DND-41 (cell line): ENCODE results near the gene MKX.

Experiments used
- CTCF ChIP-seq: IDR thresholded peaks from 2 replicates; pipeline ENCODE4 v1.5.1; 2012; ENCODE audit warnings: borderline replicate concordance, low read length, moderate library complexity, mild to moderate bottlenecking; ENCODE audit not compliant: poor library complexity, severe bottlenecking; ENCODE audit errors: extremely low read depth
- EZH2 ChIP-seq: IDR thresholded peaks from 3 replicates; pipeline ENCODE4 v1.6.1; 2012; ENCODE audit warnings: borderline replicate concordance, low read depth, mild to moderate bottlenecking, moderate library complexity, low read length, inconsistent platforms; ENCODE audit not compliant: severe bottlenecking

GRCh38 chr10:27742195-27743011 is 3.2 kb downstream of the MKX start:
- TF ChIP-seq CTCF (no peak), EZH2 (no peak)
